Prostate gland (tissue), 2 donors: ENCODE data around the gene TBL1X.

ENCODE experiments used
- CTCF ChIP-seq, 4 experiments: fragments of 200-600 bp in 2 of 4; fragments of 450-650 bp in 2 of 4; sonication (generic) in 2 of 4; IDR thresholded peaks; 1 replicate in 3 of 4; 2 replicates in 1 of 4; pipeline ENCODE4 v1.5.1; 2016 to 2019; ENCODE audit warnings: antibody characterized with exemption in 4 of 4, mild to moderate bottlenecking in 2 of 4, moderate library complexity in 2 of 4
- POLR2A ChIP-seq: fragments of 450-650 bp; IDR thresholded peaks from one replicate; pipeline ENCODE4 v1.6.1; 2016; ENCODE audit warnings: antibody characterized with exemption, mild to moderate bottlenecking

GRCh38 chrX:9573282-9574106 lies 108.6 kb downstream of the TBL1X start:
- TF ChIP-seq POLR2A, result no peak
- no peak for TF ChIP-seq CTCF (IDR thresholded peaks at IDR 0.05)
